Superior temporal gyrus (tissue), 1 donor: ENCODE measurements around the gene MEN1.

Experiments
- DNase-seq: peaks from one replicate; pipeline ENCODE4 v3.0.0-alpha.2; 2016; ENCODE audit errors: extremely low spot score

The MEN1 gene

DNA sequence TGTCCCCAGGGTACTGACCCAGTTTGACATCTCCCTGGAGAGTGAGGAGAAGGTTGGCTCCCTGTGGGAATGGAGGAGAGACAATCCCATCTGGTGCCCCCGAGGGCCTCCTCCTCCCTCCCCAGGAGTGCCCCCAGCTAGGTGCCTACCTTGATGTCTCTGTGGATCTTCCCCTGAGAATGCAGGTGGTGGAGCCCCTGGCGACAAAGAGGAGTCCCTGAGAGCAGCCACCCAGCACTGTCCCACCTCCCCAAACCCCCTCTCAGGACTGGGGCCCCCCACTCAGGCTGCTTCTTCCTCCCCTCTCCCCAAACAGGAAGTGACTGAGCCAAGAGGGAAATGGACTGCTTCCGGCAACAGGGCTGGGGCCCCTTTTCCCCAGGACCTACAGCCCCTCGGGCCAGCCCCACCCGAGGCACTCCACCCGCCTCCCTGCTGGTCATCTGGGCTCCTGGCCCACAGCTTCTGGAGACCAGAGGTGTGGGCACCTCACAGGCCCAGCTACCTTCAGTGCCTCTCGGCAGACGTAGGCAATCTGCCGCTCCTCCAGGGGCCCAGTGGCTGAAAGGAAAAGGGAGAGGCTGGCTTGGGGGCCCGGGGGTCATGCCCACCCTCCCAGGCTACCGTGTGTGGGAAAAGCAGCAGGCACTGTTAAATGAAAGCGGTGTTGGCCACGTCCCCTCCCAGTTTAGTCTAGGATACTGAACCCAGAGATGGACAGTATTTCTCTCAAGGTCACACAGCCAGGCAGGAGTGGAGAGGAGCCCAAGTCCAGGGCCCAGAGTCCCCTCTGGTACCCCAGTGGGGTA, 8.6 kb downstream of the MEN1 start:
- no peak for DNase-seq

- DNase-seq: no peak
Measured at GRCh38 chr11:64801158-64801464, 9.2 kb downstream of the MEN1 start.

DNA sequence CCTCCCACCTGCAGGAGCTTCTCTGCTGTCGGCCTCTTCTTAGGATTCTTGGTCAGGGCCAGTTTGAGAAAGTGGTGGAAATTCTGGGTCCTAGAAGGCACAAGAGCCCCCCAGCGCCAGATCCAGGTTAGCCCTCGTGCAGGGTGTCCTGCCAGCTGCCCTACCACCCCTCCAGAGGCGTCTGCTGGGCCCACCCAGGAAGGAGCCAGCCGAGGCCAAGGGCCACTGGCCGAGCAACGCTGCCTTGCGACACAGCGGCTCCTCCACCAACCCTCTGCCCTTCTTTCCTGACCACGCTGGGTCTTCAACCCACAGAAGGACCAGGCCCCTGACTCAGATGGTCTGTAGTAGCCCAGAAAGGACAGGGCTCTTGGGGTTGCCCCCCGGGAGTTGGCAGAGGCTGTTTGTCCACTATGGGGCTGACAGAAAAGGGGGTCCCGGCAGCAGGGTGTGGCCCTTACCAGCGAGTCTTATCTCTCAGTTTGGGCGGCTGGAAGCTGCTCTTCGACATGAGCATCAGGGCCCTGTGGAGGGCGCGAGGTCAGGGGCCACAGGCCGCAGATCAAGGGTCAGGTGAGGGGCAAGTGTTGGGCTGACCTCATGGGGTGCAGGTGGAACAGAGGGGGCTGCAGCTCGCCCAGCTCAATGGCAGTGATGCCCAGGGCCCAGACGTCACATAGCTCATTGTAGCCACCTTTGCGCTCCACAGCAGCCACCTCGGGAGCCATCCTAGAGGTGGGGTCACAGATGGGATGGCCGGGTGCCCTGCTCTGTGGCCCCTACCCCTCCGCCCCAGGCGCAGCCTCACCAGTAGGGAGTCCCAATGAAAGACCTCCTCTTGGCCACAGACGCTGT, 9.8 kb downstream of the MEN1 start:
- DNase-seq: no peak

- DNase-seq: no peak
Measured at GRCh38 chr11:64799623-64800302, 10.6 kb downstream of the MEN1 start.

DNA sequence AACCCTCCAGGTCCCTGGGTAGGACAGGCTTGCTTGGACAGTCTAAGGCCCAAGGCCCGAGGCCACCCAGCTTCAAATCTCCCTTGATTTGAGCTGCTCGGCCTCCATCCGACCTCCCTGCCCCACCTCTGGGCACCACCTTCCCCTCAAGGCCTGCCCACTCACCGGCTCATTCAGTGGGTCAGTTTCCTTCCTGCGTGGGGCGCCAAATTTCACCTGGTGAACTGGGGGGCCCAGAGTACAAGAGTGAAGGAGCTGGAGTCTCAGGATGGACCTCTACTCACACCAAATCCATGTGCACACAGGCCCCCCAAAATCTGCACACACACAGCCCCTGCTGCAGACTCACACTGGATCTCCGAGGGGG, 11.1 kb downstream of the MEN1 start:
- no peak for DNase-seq

GRCh38 chr11:64796757-64797541, 13.4 kb downstream of the MEN1 start:
- no peak for DNase-seq

- DNase-seq: no peak
Measured at GRCh38 chr11:64796047-64796756, 14.1 kb downstream of the MEN1 start.

- DNase-seq: no peak
Measured at GRCh38 chr11:64794526-64794925, 15.8 kb downstream of the MEN1 start.

GRCh38 chr11:64793271-64794160, 16.8 kb downstream of the MEN1 start:
- no peak for DNase-seq

GRCh38 chr11:64792482-64792881, 17.9 kb downstream of the MEN1 start:
- no peak for DNase-seq

- no peak for DNase-seq
Measured at GRCh38 chr11:64791781-64792291, 18.5 kb downstream of the MEN1 start.

DNA sequence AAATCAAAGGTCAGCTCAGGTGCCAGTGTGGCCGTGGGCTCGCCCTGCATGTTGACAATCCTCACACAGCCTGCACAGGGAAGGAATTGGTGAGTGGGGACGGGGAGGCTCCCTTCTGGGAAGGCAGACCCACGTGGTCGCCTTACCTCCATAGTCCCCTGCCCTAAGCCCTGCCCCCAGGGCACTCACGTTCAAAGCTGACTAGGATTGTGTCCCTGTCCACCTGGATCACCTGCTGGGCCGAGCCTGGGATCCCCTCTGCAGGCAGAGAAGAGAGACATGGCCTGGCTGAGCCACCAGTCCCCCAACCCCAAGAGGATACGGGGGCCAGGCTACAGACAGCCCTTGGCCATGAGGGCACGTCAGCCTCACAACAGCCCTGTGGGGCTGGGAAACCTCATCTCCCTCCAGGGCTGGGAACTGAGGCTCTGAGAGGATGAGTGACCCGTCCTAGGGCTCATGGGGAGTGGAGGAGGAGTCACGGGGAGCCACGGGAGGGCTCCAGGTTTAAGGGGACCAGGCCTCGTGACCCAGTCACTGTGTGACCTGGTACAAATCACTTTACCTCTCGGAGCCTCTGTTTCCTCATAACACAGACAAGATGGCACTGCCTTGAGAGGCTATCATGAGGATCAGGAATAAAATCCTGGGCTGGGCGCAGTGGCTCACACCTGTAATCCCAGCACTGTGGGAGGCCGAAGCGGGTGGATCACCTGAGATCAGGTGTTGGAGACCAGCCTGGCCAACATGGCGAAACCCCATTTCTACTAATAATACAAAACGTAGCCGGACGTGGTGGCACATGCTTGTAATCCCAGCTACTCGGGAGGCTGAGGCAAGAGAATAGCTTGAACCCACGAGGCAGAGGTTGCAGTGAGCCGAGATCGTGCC, 19.9 kb downstream of the MEN1 start:
- DNase-seq: no peak

DNA sequence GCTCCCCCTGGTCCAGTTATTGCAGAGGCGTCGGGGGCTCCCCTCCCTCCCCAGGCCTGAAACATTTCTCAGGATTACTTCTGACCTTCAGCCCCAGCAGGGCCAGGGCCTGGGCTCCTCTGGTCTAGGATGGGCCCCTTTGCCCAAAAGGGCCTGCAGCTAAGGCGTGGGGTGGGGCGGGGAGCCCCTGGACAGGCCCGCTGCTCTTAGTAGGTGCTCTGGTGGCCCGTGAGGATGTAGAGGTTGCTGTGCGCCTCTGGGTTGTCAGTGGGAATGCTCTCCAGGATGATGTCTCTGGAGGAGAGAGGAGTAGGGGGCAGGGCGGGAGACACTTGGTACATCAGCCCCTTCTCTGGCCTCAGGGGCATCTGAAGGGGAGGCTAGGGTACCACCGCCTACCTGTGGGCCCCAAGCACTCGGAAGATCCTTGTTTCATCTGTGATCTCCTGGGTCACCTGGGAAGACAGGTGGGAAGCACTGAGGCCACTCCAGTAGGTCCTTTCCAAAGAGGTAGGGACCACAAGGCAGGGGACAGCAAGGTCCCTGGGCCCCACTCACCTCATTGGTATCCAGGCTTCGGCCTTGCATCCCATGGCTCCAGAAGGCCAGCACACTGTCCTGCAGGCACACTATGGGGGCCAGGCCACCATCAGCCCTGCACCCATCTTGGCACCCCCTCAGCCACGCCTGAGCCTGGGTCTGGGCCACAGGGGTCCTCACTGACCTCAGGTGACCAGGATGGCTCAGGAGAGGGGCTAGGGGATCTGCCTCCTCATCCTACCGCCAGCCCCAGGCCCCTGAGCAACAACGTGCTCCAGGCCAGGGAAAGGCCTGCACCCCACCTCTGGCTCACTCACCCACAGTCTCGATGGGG, 20.8 kb downstream of the MEN1 start:
- DNase-seq: no peak

- DNase-seq: no peak
Measured at GRCh38 chr11:64788321-64789215, 21.8 kb downstream of the MEN1 start.

DNA sequence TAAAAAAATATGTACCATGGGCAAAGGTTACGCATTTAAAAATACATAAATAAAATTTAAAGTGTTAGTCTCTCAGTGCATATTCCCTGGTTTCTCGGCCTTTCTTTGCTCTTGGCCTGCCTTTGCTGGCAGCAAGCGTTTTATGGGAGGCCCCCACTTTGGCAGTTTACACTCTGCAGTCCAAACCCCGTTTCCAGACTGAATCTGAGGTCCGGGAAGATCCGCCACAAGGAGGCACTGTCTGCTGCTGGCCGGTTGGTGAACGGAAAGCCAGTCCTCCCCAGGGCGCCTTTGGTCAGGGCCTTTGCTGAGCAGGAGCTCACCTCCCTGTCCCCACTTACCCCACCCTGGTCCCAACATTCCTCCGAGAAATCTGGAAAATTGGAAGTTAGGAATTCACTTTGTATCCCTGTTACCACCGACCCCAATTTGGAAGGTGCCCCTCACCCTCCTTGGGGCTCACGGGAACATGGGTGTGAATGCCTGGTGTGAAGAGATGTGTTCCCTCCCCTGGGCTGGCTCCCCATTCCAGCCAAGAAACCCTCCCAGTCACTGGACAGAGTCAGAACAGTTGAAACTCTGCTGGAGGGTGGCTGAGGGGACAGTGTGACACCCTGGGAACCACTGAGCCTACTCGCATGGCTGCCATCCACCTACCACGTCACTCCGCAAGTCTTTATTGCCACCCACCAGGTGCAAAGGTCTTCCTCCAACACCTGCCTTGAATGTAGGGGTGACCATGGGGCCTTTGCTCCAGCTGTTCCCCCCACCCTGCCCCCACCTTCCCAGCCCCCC, 22.6 kb downstream of the MEN1 start:
- no peak for DNase-seq

GRCh38 chr11:64786308-64786707, 24.0 kb downstream of the MEN1 start:
- no peak for DNase-seq
